NCI-H2196 treated with DMSO at 0.1 percent for 48 hours (cell line): ENCODE results near the gene PTPRJ.
"Not testable (repeated sequence)": the region's sequence is repeated elsewhere in the genome, so short reads cannot be mapped to it uniquely, and the experiment has no call there.

Experiments
- DNase-seq: peaks from one replicate; lab custom pipeline; 2025; ENCODE audit not compliant: unreplicated experiment; lab: John Stamatoyannopoulos, UW

Gene PTPRJ

GRCh38 chr11:48017105-48017830 lies 36.9 kb downstream of the PTPRJ start:
- no peak for DNase-seq

- DNase-seq = no peak
Observed at GRCh38 chr11:48017831-48018527, 37.6 kb downstream of the PTPRJ start.

GRCh38 chr11:48018528-48019216 lies 38.3 kb downstream of the PTPRJ start:
- DNase-seq = no peak

- DNase-seq = no peak
Observed at GRCh38 chr11:48019217-48019584, 38.8 kb downstream of the PTPRJ start.

GRCh38 chr11:48019595-48019994 lies 39.2 kb downstream of the PTPRJ start:
- DNase-seq = no peak

- DNase-seq = no peak
Observed at GRCh38 chr11:48020092-48020755, 39.9 kb downstream of the PTPRJ start.

- DNase-seq = not testable (repeated sequence)
Observed at GRCh38 chr11:48021201-48021820, 41.0 kb downstream of the PTPRJ start.

GRCh38 chr11:48022445-48022844 lies 42.1 kb downstream of the PTPRJ start:
- DNase-seq = no peak

- not testable (repeated sequence) for DNase-seq
Observed at GRCh38 chr11:48023608-48024007, 43.2 kb downstream of the PTPRJ start.

GRCh38 chr11:48024635-48025071 lies 44.3 kb downstream of the PTPRJ start:
- DNase-seq = peak; percentile 46

GRCh38 chr11:48025293-48025983 lies 45.1 kb downstream of the PTPRJ start:
- no peak for DNase-seq

- no peak for DNase-seq
Observed at GRCh38 chr11:48025984-48026340, 45.6 kb downstream of the PTPRJ start.

GRCh38 chr11:48028914-48029680 lies 48.7 kb downstream of the PTPRJ start:
- DNase-seq = no peak

GRCh38 chr11:48029681-48030290 lies 49.4 kb downstream of the PTPRJ start:
- DNase-seq = no peak

- DNase-seq = no peak
Observed at GRCh38 chr11:48031602-48032001, 51.2 kb downstream of the PTPRJ start.

GRCh38 chr11:48032721-48033120 lies 52.4 kb downstream of the PTPRJ start:
- DNase-seq = no peak

GRCh38 chr11:48033918-48034341 lies 53.6 kb downstream of the PTPRJ start:
- no peak for DNase-seq

- DNase-seq = no peak
Observed at GRCh38 chr11:48034926-48035871, 54.8 kb downstream of the PTPRJ start.
